HG03097 (cell line): ENCODE data around the gene TRMT44.
"Not testable (repeated sequence)": the region's sequence is repeated elsewhere in the genome, so short reads cannot be mapped to it uniquely, and the experiment has no call there.

Source experiments
- ATAC-seq: cut with Tn5 transposase; IDR thresholded peaks from one replicate; pipeline ENCODE4 v1.9.1; 2021; ENCODE audit not compliant: unreplicated experiment, low FRiP score

The TRMT44 gene

DNA sequence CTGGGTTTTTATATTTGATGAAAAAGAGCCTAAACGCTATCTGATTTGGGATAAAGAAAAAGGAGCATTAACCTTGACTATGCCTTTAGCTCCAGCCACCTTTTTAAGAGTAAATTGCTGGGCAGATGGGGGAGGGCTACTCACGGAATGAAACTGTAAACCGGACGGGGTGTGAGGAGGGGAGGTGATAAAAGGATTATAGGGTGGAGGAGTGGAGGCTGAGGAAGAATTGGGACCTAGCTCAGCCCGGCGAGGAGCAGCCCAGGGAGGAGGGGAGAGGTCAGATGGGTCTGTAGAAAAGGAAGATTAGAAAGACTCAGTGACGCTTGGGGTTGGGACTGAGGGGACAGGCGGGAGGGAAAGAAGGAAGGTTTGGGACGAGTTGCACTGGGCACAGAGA, 46.1 kb downstream of the TRMT44 start:
- not testable (repeated sequence) for ATAC-seq

DNA sequence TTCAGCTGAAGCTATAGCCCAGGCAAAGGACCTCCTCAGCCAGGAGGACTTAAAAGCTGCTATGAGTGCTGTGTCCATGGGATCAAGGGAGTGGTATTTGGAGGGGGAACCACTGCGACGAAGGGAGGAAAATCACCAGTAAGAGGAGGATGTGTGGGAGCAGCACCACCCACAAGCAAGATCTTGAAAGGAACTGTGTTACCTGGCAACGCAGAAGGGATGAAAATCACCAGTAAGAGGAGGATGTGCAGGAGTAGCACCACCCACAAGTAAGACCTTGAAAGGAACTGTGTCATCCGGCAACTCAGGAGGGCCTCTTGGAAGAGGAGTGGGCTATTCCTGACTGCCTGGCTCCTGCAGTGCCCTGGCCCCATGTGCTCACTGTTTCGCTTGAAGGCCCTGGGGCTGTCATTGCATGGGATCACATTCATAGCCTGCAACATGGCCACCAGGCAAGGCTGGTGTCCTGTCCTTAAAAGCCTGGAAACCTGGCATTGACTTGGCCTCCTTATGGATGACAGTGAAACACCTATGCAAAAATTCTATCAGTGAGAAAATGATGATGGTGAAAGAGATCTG, 48.3 kb downstream of the TRMT44 start:
- ATAC-seq, result no peak

DNA sequence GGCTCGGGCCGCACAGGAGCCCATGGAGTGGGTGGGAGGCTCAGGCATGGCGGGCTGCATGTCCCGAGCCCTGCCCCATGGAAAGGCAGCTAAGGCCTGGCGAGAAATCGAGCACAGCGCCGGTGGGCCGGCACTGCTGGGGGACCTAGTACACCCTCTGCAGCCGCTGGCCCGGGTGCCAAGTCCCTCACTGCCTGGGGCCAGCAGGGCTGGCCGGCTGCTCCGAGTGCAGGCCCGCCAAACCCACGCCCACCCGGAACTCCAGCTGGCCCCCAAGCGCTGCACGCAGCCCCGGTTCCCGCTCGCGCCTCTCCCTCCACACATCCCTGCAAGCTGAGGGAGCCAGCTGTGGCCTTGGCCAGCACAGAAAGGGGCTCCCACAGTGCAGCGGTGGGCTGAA, 50.9 kb downstream of the TRMT44 start:
- ATAC-seq, result not testable (repeated sequence)

DNA sequence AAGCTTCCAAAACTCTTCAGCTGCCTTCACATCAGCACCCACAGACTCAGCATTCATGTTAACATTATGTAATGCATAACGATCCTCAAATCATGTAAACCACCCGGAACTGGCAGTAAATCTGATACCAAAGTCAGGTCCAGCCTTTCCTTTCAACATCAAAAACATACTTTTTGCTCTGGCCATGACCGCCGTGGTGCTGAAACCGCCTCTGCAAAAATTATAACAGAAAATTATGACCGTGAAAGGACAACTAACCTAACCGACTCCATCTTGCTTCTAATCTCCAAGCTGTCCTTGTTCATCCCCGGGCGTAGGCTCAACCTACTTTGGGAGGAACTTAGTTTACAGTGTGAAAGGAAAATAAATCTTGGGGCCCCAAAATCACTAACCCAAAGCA, 51.6 kb downstream of the TRMT44 start:
- ATAC-seq, result no peak

DNA sequence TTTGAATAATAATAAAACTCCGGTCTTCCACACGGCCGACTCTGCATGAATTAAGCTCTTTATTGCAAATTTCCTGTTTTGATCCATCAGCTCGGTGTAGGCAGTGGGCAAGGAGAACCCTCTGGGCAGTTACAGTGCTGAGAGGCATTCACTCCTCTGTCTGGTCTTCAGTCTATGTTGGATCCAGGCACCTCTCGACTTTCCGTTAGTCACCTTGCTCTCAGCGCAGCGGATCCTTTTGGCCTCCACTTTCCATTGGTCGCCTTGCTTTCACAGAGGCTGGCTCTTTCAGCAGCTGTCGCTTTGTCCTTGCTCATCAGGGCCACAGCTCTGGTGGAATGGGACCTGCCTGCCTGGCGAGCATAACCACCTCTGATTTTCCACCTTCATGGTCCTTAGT, 52.9 kb downstream of the TRMT44 start:
- no peak for ATAC-seq

DNA sequence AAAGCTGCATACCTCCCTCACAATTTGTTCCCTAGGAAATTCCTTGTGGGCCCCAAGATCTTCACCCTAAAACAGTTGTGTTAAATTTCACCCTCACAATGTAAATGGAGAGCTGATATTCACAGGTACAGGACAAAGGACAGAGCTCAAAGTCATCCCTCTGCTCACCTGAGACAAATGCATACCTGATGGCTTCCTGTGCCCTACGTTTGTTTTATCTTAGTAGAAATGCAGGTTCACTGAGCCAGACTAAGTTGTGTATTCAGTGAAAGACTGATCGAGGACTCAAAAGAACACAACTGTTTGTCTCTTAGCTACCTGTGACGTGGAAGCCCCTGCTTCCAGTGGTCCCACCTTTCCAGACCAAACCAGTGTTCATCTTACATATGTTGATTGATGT, 53.6 kb downstream of the TRMT44 start:
- no peak for ATAC-seq

DNA sequence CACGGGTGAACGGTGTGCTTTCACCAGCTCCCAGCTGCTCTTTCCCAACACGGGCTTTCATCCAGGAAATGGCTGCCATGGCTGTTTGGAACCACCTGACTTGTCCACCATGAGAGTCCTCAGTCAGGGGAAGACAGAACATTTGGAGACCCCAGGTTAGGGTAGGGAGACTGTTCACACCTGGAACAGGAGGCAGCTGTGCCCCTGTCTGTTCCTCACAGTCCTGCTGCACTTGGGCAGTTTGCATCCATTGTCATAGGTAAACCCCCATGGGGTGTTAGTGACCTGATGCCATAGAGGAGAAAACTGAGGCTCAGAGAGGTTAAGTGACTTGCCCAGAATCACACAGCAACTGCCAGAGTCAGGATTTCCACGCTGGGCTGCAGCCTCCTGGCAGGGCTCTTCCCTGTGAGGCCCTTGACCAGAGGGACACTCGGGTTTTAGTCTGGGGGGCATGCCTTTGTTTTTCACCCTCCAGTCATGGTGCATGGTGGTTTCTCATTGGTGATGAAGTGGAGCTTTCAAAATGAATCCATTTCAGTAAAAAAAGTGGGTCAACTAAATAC, 54.5 kb downstream of the TRMT44 start:
- ATAC-seq, result no peak

DNA sequence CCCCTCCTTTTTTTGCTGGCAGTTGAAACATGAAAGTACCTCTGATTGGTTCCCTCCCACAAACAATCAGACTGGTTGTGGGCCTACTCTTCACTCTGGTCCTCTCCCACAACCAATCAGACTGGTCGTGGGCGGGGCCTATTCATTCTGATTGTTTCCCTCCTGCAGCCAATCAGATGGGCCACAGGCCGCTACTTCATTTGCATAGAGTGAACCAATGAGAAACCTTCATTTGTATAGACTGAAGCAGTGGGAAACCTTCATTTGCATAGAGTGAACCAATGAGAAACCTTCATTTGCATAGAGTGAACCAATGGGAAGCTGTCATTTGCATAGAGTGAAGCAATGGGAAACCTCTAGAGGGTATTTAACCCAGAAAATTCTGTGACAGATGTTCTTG, 55.2 kb downstream of the TRMT44 start:
- ATAC-seq, result no peak

DNA sequence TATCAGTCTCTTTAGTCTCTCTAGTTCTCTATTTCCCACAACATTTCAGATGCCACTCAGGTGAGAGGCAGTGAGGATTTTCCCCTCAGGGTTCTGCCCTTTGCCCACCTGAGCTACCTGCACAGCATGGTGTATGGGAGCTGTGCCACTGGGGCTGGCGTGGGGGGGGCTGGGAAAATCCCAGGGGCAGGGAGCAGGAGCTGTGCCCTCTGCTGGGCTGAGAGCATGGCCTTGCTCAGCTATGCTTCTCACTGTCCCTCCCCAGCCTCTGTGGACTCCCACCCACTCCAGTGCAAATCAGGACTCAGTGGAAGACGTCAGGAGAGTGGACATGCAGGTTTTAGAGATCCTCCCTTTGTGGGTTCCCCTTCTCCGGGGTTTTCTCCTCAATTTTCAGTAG, 57.2 kb downstream of the TRMT44 start:
- no peak for ATAC-seq

DNA sequence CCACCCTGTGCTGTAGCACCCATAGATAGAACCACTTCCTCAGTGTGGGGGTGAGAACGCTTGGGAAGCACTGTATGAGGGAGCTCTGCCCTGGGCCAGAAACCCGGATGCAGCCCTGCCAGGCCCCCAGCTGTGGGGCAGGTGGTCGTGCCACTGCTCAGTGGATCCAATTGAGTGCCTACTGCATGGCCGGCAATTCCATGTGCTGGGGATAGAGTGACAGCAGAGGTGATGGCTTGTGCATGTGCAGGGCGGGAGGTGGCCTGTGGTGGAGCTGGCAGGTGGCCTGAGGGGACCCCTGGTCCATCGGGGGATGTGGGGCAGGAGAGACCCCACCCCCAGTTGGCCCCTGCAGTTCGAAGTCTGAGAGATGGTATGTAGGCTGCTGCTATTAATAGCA, 60.4 kb downstream of the TRMT44 start:
- no peak for ATAC-seq

DNA sequence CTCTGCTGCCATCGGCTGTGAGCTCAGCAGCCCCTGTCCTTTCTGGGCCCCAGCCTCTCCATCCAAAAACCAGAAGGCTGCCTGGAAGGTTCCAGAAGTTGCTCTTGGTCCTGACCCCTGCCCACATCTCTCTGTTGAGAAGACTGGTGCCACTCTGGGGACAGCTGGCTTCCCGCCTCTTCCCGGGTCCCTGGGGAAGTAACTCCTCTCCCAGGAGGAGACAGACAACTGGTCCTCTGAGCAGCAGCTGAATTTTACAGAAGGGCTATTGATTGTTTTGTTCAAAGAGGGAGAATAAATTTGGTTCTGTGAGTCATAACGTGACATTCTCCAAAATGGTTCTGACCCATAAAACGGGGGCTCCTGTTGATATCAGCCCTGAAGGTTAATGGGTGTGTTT, 61.2 kb downstream of the TRMT44 start:
- ATAC-seq, result no peak

DNA sequence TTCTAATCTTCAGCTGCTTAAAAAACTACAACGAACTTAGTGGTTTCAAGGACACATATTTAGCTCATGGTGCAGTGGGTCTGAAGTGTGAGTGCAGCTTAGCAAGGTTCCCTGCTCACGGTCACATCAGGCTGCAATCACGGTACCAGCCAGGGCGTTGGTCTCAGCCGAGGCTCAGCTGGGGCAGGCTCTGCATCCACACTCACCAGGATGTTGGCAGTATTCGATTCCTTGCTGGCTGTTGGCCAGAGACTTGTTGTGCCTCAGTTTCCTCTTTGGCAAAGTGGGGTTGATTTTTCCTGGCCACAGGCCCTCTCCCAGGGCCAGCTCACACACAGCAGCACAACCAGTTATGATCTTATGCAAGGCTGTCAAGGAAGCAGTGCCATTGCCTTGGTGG, 61.8 kb downstream of the TRMT44 start:
- ATAC-seq, result no peak

DNA sequence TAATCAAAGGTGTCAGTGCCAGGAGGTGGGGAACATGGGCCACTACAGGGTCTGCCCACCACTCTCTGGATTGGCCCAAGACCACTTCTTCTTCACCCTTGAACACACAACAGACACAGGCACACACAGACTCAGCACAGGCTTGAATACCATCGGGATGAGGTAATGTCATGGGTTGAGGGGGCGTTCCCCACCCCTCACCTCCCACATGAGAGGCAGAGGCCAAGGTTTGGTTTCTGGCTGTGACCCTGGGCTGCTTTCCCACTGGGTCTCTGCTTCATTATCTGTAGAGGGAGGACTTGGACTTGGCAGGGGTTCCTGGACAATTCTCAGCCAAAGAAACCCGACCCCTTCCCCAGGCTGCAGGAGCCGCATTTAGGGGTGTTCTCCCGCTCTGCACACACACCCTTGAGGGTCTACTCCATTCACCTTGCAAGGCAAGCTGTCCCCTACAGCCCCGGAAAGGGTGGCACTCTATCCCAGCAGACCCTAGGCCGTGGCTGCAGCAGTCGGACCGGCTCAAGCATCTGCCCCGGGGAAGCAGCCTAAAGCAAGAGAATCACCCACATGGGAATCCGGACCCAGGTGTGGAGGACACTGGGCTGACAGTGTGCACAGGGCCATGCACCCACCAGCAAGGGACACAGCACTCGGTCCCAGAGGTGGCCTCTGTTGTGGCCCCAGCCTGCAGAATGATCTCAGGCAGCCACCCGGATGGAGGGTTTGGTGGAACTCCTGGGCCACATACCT, 62.4 kb downstream of the TRMT44 start:
- no peak for ATAC-seq

DNA sequence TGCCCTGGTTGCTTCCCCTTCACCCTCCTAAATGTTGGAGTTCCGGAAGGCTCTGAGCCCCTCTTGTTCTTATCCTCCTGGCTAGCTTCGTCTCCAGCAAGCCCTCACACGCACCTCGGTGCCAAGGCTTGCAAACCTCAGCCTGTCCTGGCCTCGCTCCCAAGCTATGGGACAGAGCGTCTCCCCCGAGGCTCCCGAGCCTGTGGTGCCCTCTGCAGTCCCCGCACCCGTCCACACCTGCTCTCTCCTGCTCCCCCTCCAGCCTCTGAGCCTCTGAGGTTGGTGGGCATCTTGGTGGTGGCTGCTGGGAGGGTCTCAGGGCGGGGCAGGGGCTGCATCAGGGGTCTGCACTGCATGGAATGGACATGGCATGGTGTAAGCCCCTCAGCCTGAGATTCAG, 63.2 kb downstream of the TRMT44 start:
- ATAC-seq, result no peak

DNA sequence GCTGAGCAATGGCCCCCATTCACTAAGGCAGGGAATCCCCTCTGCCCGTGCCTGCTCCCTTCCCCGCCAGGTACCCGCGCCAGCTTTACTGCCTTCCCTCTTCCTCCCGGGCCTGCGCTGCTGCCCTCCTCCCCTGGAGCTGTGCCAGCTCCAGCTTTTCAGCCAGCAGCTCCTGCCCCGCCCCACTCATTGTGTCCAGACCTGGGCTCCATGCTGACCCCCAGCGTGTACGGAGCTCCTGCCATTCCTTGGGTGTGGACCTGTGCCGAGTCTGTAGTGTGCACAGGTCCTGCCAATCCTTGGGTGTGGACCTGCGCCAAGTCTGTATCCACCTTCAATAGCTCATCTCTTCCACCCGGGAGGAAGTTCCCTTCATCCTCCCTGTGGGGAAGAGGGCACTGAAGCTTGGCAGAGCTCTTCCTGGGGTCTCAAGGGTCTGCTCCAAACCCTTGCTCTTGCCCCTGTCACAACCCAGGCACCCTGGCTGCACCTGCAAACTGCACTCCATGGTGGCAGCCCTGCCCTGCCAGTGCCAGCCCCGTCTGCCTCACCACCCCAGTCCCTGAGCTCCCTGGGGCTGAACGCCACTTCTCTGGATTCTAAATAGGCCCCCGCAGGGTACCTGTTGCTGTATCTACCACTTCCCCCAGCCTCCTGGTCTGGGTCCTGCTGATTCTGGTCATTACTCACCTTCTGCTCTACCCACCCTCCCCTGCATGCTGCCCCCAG, 63.9 kb downstream of the TRMT44 start:
- no peak for ATAC-seq

DNA sequence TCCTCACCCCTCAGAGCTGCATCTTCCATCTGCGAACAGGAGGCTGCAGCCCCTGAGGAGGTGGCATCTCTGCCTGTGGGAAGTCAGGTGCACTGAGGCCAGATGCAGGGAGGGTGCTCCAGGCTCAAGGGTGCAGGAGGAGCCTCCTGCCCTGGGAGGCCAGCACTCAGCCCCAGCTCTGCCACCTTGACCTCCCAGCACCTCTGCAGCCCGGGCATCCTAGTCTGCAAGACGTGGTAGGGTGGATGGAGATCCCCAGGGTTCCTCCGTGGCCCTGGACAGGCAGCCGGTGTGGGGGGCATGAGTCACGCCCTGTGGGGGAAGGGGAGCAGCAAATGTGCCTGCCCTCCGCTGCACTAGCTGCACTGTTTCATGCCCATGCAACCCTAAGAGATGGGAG, 64.7 kb downstream of the TRMT44 start:
- ATAC-seq, result no peak

DNA sequence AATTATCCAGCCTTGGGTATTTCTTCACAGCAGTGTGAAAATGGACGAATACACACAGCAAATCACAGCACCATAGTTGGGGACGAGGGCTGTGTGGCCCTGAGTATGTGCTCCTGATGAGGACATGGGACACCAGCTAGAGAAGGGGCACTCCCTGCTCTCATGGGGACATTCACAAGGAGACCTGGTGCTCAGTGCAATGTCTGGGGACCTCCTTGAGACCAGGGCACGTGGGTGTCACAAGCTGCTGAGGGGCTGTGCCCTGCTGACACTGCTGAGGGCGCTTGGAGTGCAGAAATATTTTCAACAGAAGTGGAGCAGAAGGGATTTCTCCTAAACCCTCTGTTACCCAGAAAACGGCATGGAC, 65.4 kb downstream of the TRMT44 start:
- ATAC-seq, result no peak

DNA sequence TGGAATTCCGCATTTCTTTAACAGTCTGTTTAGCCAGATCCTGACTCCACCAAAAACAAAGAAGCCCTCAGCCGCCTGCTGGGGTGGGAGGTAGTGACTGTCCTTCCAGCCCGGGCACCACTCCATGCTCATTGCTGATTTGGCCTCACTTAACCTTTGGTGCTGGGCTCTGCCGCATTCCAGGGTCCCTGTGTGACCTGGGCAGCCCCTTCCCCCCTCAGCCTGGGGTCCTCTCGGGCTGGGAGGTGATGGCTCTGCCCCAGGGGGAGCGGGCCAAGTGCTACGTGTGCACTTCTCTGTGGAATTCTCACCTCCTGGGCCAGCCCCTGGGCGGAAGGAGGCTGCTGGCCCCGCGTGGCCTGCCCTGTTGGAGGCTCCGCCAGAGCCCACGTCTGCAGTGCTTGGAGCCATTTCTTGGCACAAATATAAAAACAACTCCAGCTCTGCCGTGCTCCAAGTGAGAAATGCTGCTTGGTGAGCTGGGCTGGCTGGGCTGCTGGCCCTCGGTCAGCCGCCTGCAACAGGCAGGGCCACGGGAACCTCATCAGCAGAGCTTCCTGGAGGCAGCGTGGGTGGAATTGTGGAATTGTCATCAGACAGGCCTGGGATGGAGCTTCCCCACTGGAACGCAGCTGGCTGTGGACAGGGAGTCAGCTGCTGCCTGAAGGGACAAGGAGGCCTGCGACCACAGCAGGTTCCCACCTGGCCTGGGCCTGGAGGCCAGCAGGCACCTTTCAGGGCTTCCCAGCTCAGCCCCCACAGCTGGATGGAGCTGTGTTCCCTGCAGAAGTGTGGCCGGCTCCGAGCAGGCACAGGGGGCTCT, 66.0 kb downstream of the TRMT44 start:
- no peak for ATAC-seq

DNA sequence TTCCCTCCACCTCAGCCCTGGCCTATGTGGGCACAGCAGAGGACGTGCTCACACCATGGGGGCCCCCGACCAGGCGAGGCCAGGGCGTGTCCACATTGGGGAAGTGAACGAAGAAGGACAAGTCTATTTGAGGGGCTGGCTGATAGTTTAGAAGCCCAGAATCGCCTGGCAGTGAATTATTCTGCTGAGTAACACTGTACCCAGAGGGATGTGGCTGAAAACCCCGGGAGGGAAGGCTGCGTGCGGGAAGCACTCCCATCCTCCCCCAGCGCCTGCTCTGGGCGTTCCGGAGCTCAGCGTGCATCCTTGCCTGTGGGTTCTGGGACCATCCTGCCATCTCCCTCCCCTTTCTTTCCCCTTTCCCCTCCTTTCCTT, 66.6 kb downstream of the TRMT44 start:
- ATAC-seq, result no peak

DNA sequence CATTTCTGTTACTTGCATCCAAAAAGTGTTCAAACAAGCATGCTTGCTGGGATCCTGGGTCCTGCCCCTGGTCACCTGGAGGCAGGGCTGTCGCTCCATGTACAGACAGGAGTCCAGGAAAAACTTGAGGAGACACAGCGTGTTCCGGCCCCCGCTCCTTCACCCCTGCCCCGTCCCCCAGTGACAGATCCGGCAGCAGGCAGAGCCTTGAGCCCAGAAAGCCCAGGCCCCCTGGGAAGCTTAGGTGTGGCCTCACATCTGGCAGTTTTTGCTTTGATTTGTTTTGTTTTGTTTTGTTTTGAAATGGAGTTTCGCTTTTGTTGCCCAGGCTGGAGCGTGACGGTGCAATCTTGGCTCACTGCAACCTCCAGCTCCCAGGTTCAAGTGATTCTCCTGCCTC, 67.0 kb downstream of the TRMT44 start:
- no peak for ATAC-seq

DNA sequence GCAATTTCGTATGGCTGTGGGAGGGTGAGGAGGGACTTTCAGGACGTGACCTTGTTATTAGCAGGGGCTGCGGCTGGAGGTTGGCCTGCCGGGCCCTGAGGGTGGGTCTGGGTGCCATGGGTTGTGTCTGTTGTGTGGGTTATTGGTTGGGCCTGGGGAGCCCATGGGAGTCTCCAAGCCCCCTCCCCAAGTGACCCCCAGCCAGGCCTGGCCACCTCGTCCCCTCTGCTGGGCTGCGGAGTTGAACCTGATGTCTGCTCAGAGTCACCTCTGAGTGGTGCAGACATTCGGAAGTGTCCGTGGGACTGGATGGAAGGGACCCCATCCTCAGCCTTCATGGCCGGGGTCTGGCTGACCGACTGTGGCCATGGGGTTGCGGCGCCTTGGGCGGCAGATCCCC, 67.7 kb downstream of the TRMT44 start:
- ATAC-seq, result no peak
